GM13977 (cell line): Measurements from ENCODE around the gene ZFHX3.

ENCODE experiments used
- DNase-seq: peaks from one replicate; pipeline ENCODE4 v3.0.0; 2012; ENCODE audit warnings: low spot score
- in situ Hi-C: fragments of 300-500 bp; cut with MboI; formaldehyde crosslinking; loops from one replicate; pipeline ENCODE4 v1.12.0; 2022; ENCODE audit warnings: low sequenced_read_pairs, low pct_unique_long_range_greater_than_20kb, mixed read lengths, inconsistent platforms; ENCODE audit not compliant: unreplicated experiment
- TF ChIP-seq, protein P1 (sequence below): IDR thresholded peaks from 2 replicates; pipeline ENCODE4 v1.5.1; 2012; ENCODE audit warnings: mild to moderate bottlenecking, control low read depth; ENCODE audit not compliant: insufficient read depth; ENCODE audit errors: extremely low read depth, missing control alignments

ZFHX3 gene

DNA sequence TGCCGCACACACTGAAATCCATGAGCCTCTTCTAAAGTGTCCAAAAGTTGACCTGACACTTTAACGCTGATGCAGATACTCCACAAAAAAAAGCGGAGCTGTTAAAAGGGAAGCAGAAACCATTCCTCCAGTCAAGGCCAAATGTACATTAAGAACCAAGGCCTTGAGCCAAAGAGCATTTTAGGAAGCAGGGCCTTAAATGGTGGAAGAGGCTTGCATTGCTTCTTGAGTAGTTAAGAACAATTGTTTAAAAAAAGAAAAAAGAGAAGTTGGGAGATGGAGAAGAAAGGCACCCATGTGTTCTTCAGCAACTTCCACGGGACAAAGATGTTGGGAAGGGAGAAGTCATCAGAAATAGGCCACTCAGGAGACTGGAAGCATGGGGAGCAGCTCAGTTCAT, 6.3 kb downstream of the ZFHX3 start:
- TF ChIP-seq, protein P1, sequence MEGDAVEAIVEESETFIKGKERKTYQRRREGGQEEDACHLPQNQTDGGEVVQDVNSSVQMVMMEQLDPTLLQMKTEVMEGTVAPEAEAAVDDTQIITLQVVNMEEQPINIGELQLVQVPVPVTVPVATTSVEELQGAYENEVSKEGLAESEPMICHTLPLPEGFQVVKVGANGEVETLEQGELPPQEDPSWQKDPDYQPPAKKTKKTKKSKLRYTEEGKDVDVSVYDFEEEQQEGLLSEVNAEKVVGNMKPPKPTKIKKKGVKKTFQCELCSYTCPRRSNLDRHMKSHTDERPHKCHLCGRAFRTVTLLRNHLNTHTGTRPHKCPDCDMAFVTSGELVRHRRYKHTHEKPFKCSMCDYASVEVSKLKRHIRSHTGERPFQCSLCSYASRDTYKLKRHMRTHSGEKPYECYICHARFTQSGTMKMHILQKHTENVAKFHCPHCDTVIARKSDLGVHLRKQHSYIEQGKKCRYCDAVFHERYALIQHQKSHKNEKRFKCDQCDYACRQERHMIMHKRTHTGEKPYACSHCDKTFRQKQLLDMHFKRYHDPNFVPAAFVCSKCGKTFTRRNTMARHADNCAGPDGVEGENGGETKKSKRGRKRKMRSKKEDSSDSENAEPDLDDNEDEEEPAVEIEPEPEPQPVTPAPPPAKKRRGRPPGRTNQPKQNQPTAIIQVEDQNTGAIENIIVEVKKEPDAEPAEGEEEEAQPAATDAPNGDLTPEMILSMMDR = no peak
- no peak for DNase-seq
- in situ Hi-C loops = no loop called here

DNA sequence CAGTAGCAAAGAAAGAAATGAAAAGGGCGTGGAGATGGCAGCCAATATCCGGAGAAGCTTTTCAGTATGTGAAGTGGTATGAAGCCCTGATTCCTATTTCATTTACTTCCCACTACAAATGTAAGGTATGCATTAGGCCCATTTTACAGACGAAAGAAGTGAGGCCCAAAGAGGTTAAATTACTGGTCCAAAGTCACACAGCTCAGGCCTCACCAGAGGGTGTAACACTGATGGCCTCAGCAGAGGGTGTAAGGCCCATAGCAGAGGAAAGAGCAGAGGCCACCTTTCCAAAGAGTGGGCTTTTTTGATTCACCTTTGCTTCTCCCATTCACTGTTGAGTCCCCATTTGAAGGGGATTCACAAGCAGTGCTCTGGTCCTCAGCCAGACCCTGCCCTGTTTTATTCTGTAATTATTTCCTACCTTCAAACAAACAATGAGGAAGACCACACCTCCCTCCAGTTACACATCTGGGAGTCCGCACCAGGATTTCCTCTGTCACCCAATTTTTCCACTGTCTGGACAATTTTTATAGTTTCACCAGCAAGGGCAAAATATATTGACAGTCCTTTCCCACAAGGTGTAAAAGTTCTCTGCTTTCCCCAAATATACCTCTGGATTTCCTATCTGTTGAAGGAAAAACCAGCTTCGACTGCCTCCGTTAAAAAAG, 7.1 kb downstream of the ZFHX3 start:
- TF ChIP-seq, protein P1 = no peak
- in situ Hi-C loops = no loop called here
- no peak for DNase-seq

DNA sequence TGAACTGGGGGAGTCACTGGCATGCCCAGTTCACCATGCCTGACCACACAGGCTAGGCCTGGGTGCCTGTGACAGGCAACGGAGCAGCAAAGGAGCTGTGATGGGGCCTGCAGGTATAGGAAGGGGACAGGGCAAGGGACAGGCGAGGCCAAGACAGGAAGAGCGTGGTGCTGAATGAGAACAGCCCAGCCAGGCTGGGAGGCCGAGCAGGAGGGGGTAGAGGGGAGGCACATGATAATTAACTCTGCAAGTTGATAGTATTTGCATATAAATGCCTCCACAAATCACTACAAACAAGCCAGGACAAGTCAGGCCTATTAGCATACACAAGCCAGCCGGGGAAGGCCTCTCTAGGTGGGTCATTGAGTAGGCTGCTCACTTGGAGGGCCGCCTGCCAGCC, 7.8 kb downstream of the ZFHX3 start:
- TF ChIP-seq, protein P1 = no peak
- no peak for DNase-seq
- in situ Hi-C loops = no loop called here

DNA sequence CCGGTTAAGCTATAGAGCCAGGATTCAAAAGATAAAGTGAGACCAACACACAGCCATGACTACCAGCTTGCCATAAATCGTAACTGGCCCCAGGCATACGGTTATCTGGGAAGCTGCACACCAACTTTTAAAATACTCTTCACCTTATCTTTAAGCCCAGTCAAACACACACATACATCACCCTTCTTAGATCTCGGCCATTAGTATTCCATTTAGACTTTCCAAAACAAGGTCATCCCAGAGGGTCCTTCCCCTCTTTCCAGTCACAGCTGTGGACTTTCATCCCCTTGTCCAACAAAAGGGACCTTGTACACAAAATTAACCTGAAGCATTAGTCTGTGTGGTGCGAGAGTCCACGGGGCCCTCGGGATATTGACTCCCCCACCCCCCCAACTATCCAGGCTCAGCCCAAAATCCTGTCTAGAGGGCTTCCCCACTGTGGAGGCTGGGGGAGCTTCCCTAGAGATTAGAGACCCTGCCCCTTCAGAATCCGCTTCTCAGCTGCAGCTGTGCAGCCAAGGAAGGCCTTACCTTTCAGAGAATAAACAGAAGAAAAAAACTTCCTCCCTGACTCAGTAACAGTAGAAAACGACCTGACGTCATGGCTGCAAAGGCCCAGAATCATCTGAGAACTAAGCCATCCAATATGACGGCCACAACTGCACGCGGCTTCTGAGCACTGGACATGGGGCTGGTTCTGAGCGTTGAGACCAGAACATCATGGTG, 9.9 kb downstream of the ZFHX3 start:
- TF ChIP-seq, protein P1 = no peak
- no peak for DNase-seq
- in situ Hi-C loops = loop anchor here (10.0 kb wide), 1 partner anchor 373 kb away; no protein-coding TSS in a partner anchor

DNA sequence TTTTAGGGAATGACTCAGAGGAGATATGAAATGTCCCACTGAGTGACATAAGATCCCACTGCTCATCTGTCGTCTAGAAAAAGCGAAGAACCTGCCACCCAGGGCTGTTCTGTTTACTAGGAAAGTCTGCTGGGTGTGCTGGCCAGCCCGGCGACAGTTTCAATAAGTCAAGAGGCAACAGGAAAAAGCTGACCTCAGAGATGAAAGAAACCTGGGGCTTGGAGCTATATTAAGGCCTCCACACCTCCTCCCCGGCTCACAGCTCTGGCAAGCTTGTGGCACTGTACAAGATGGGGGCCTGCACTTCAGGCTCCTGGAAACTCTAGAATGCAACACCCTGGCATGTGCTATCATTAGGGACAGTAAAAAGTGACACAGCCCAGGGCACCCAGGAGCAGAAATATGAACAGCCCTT, 10.6 kb downstream of the ZFHX3 start:
- no peak for DNase-seq
- in situ Hi-C loops = loop anchor here (10.0 kb wide), 1 partner anchor 373 kb away; no protein-coding TSS in a partner anchor
- TF ChIP-seq, protein P1 = no peak

DNA sequence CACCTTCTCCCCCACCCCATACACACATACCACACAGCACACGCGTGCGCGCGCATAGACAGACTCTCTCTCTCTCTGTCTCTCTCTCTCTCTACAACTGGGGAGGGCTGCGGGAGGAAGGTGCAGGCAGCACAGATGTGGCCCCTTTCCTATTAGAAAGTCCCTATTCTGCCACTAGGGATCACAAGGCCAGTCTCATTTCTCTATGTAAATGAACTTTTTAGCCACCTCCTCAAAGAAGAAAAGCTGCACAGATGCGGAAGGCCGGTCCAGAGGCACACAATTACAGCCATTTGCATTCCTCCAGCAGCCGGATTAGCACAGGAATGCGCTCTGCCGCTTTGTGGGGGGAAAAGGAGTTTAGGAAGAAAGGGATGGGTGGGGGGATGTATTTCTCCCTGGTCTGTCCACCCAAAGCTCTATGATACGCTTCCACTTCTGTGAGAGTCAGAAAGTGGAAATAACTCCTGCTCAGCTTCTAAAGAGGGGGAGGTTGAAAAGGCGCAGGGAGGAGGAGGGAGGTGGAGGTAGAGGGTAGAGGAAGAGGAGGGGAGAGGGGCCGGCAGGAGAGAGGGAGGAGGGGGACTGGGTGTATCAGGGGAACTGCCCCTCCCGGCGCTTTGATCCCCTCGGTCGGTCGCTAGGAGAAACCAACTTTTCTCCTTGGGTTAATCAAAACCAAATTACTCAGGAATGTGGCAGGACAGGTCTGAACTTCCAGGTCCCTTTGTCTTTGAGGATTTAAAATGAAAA, 11.7 kb downstream of the ZFHX3 start:
- in situ Hi-C loops = loop anchor here (10.0 kb wide), 1 partner anchor 371 kb away; no protein-coding TSS in a partner anchor
- peak; percentile 74 for DNase-seq
- TF ChIP-seq, protein P1 = no peak
